ENCODE data around the gene DLX3. TPM values are rescaled to one million over a fixed set of nuclear protein-coding genes. Genes with fewer than 3 reads are reported as not detected.

The DLX3 gene
- total RNA-seq, 1 experiment from 2014 or later = 1.2 TPM

- no peak overlapping the region for H2BK15ac ChIP-seq (ENCODE audit: low read depth, low read length)
Measured at GRCh38 chr17:49975531-49975930, 19.5 kb downstream of the DLX3 start.

More at GRCh38 chr17:49975531-49975930, 19.5 kb downstream of the DLX3 start:
- Histone ChIP-seq H3K23me2 (ENCODE audit: insufficient read length, low read depth, low read length, poor library complexity, severe bottlenecking) (peaks cover 6% of the 10 kb centered on the region), H3K14ac (ENCODE audit: insufficient read depth, low read length) (no peak overlapping the region), H3K4me1 (ENCODE audit: insufficient read depth, low read length) (peaks cover 3% of the 10 kb centered on the region), H3K4ac (ENCODE audit: low read depth, low read length) (no peak overlapping the region), H4K5ac (ENCODE audit: insufficient read length, low read depth, low read length) (no peak overlapping the region), H3K9ac (ENCODE audit: extremely low read depth, insufficient read length, low read length) (no peak overlapping the region), H3K27me3 (ENCODE audit: insufficient read depth, low read length) (peaks cover 55% of the 10 kb centered on the region), H3K23ac (ENCODE audit: insufficient read length, low read depth, low read length) (no peak overlapping the region), H3K56ac (ENCODE audit: insufficient read length, low read depth, low read length) (no peak overlapping the region), H3K4me2 (ENCODE audit: insufficient read depth, insufficient read length, low read length) (no peak overlapping the region), H2AFZ (ENCODE audit: low read length) (no peak overlapping the region), H3K27ac (ENCODE audit: insufficient read length, low read depth, low read length) (no peak overlapping the region), H2BK120ac (ENCODE audit: low read depth, low read length, poor library complexity, severe bottlenecking) (no peak overlapping the region), H3T11ph (ENCODE audit: low read length) (no peak overlapping the region), H2AK5ac (ENCODE audit: insufficient read length, low read length) (no peak overlapping the region), H4K91ac (ENCODE audit: insufficient read length, low read depth, low read length) (no peak overlapping the region), H3K18ac (ENCODE audit: insufficient read length, low read depth, low read length) (peak overlapping the region; percentile 46), H4K8ac (replicated peaks; ENCODE audit: insufficient read length, low read depth, low read length) (no peak overlapping the region), H3K79me1 (ENCODE audit: insufficient read depth, low read depth, low read length, poor library complexity, severe bottlenecking) (no peaks in the 10 kb centered on the region), H2BK20ac (ENCODE audit: low read depth, low read length, poor library complexity, severe bottlenecking) (no peak overlapping the region), H3K79me2 (ENCODE audit: insufficient read depth, low read length) (no peaks in the 10 kb centered on the region), H2BK12ac (ENCODE audit: insufficient read length, low read depth, low read length) (no peak overlapping the region), H4K20me1 (ENCODE audit: control insufficient read depth, insufficient read depth, insufficient read length) (no peaks in the 10 kb centered on the region), H3K9me3 (ENCODE audit: control insufficient read depth, low read depth, low read length) (no peaks in the 10 kb centered on the region), H2BK5ac (ENCODE audit: insufficient read length, low read length) (no peak overlapping the region)
- no peak for TF ChIP-seq CTCF (conservative IDR thresholded peaks at IDR 0.05)
- no CpG with 5 or more reads among the region's 7 CpGs for WGBS (ENCODE audit: extremely low coverage, insufficient read length, low lambda C conversion rate)
- Mint-ChIP-seq H3K4me1 (peaks cover 36 to 76% of the 10 kb centered on the region in 2 experiments), H3K4me3 (no peak overlapping the region), H3K27ac (no peak overlapping the region), H3K27me3 (ENCODE audit: low read depth) (peaks cover 100% of the 10 kb centered on the region), H3K9me3 (peaks cover 0 to 2% of the 10 kb centered on the region in 2 experiments; a peak in 1 of 5 replicates), H3K36me3 (ENCODE audit: insufficient read depth in 1 of 3, low read depth in 3 of 3) (no peaks in the 10 kb centered on the region; a peak in 1 of 7 replicates)
- DNase-seq = no peak
